GM18858 (cell line): ENCODE data around the gene RHOD.

ENCODE experiments used
- ATAC-seq: cut with Tn5 transposase; IDR thresholded peaks from one replicate; pipeline ENCODE4 v1.9.1; 2021; ENCODE audit not compliant: unreplicated experiment

RHOD gene

GRCh38 chr11:67058506-67058905, 1.9 kb downstream of the RHOD start:
- ATAC-seq = no peak

- no peak for ATAC-seq
Measured at GRCh38 chr11:67059671-67060070, 3.0 kb downstream of the RHOD start.

GRCh38 chr11:67060111-67060522, 3.5 kb downstream of the RHOD start:
- no peak for ATAC-seq

- no peak for ATAC-seq
Measured at GRCh38 chr11:67062526-67063373, 6.1 kb downstream of the RHOD start.

GRCh38 chr11:67066333-67066709, 9.7 kb downstream of the RHOD start:
- ATAC-seq = no peak

GRCh38 chr11:67071420-67072284, 15.0 kb downstream of the RHOD start:
- no peak for ATAC-seq

- ATAC-seq = no peak
Measured at GRCh38 chr11:67072295-67072694, 15.6 kb downstream of the RHOD start.

GRCh38 chr11:67073908-67074307, 17.3 kb downstream of the RHOD start:
- ATAC-seq = no peak

GRCh38 chr11:67076202-67076601, 19.6 kb downstream of the RHOD start:
- no peak for ATAC-seq

GRCh38 chr11:67079065-67079705, 22.5 kb downstream of the RHOD start:
- ATAC-seq = no peak

GRCh38 chr11:67082071-67082791, 25.6 kb downstream of the RHOD start:
- ATAC-seq = no peak

- ATAC-seq = no peak
Measured at GRCh38 chr11:67083786-67084366, 27.2 kb downstream of the RHOD start.

GRCh38 chr11:67085617-67086016, 29.0 kb downstream of the RHOD start:
- ATAC-seq = no peak

- no peak for ATAC-seq
Measured at GRCh38 chr11:67090717-67091116, 34.1 kb downstream of the RHOD start.

GRCh38 chr11:67095214-67095507, 38.5 kb downstream of the RHOD start:
- no peak for ATAC-seq

- no peak for ATAC-seq
Measured at GRCh38 chr11:67098799-67099429, 42.3 kb downstream of the RHOD start.

- ATAC-seq = no peak
Measured at GRCh38 chr11:67099831-67100324, 43.2 kb downstream of the RHOD start.

- ATAC-seq = no peak
Measured at GRCh38 chr11:67102664-67103063, 46.0 kb downstream of the RHOD start.

- ATAC-seq = no peak
Measured at GRCh38 chr11:67105964-67106363, 49.3 kb downstream of the RHOD start.

GRCh38 chr11:67111261-67111660, 54.6 kb downstream of the RHOD start:
- no peak for ATAC-seq
